Measurements from ENCODE around the gene MEN1.

The MEN1 gene

DNA sequence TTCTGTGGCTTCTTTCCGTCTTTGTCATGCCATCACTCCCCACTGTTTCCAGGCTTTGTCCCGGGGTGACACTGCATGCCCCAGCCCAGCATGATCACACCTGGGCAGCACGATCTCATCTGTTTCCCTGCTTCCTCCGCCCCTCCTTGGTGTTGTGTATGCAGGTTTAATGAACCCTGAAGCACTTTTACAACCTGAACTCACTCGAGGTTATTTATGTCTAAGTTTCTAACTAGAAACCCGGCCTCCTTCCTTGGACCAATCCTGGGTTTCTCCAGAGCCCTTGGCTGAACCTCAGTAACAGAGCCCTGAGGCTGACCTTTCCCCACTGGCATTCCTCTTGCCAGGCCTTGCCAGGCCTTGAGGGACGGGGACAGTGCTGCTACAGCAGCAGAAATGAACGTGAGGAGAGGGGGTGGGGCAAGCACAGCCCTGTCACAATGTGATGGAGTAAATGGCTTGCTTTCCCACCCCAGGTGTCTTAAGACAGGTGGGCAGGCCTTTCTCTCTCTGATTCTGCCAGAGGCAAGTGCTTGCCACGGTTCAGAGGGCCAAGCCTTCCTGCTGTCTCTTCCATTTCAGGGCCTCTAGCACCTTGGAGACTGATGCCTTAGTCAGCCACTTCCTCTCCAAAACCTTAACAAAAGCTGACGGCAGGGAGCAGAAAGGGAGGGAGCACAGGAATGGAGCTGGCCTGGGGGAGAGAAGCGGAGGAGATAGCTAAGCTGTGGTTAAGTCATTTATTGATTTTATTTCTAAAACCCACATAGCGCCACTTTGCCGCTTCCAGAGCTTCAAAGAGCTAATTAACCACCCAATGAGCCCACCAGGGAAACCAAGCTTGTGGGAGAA is 47.5 kb downstream of the MEN1 start (continued):
- TF ChIP-seq, protein P1, sequence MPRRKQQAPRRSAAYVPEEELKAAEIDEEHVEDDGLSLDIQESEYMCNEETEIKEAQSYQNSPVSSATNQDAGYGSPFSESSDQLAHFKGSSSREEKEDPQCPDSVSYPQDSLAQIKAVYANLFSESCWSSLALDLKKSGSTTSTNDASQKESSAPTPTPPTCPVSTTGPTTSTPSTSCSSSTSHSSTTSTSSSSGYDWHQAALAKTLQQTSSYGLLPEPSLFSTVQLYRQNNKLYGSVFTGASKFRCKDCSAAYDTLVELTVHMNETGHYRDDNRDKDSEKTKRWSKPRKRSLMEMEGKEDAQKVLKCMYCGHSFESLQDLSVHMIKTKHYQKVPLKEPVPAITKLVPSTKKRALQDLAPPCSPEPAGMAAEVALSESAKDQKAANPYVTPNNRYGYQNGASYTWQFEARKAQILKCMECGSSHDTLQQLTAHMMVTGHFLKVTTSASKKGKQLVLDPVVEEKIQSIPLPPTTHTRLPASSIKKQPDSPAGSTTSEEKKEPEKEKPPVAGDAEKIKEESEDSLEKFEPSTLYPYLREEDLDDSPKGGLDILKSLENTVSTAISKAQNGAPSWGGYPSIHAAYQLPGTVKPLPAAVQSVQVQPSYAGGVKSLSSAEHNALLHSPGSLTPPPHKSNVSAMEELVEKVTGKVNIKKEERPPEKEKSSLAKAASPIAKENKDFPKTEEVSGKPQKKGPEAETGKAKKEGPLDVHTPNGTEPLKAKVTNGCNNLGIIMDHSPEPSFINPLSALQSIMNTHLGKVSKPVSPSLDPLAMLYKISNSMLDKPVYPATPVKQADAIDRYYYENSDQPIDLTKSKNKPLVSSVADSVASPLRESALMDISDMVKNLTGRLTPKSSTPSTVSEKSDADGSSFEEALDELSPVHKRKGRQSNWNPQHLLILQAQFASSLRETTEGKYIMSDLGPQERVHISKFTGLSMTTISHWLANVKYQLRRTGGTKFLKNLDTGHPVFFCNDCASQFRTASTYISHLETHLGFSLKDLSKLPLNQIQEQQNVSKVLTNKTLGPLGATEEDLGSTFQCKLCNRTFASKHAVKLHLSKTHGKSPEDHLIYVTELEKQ (tag by site-specific recombination; IDR thresholded peaks at IDR 0.05; ENCODE audit: borderline replicate concordance) = no peak; the same call in 1 of the 2 replicates
- TF ChIP-seq GLIS1 (tag by site-specific recombination; IDR thresholded peaks at IDR 0.05) (peak; percentile 61), ZNF600 (tag by site-specific recombination; IDR thresholded peaks at IDR 0.05) (0 out of 2 replicates have a peak, but pooled peaks have one; percentile 54), PRDM4 (tag by site-specific recombination; IDR thresholded peaks at IDR 0.05) (0 out of 2 replicates have a peak, but pooled peaks have one; percentile 47), KLF10 (tag by site-specific recombination; IDR thresholded peaks at IDR 0.05) (peak; percentile 58; the same call in 1 of the 2 replicates), ZIC2 (tag by site-specific recombination; IDR thresholded peaks at IDR 0.05) (peak; percentile 88), FEZF1 (tag by site-specific recombination; IDR thresholded peaks at IDR 0.05) (peak; percentile 92), BCL11A (tag by site-specific recombination; IDR thresholded peaks at IDR 0.05; ENCODE audit: low read depth) (0 out of 2 replicates have a peak, but pooled peaks have one; percentile 45), PRDM6 (tag by site-specific recombination; IDR thresholded peaks at IDR 0.05) (peak; percentile 42; the same call in 1 of the 2 replicates), GLI2 (tag by site-specific recombination; IDR thresholded peaks at IDR 0.05; ENCODE audit: borderline replicate concordance, low read depth) (no peak; the same call in 1 of the 2 replicates), ZNF544 (tag by site-specific recombination; IDR thresholded peaks at IDR 0.05) (no peak), KLF1 (tag by site-specific recombination; IDR thresholded peaks at IDR 0.05) (peak; percentile 63), ZBTB10 (tag by site-specific recombination; IDR thresholded peaks at IDR 0.05) (no peak), ZFHX2 (tag by site-specific recombination; conservative IDR thresholded peaks at IDR 0.05) (peak; percentile 87), AEBP2 (tag by site-specific recombination; IDR thresholded peaks at IDR 0.05; ENCODE audit: borderline replicate concordance) (no peak), SP7 (tag by site-specific recombination; IDR thresholded peaks at IDR 0.05) (peak; percentile 80), ZFP69B (tag by site-specific recombination; IDR thresholded peaks at IDR 0.05) (0 out of 2 replicates have a peak, but pooled peaks have one; percentile 23), ZNF302 (tag by site-specific recombination; IDR thresholded peaks at IDR 0.05; ENCODE audit: low read depth) (no peak), ZNF513 (tag by site-specific recombination; IDR thresholded peaks at IDR 0.05) (no peak)
- TF ChIP-seq, protein P2, sequence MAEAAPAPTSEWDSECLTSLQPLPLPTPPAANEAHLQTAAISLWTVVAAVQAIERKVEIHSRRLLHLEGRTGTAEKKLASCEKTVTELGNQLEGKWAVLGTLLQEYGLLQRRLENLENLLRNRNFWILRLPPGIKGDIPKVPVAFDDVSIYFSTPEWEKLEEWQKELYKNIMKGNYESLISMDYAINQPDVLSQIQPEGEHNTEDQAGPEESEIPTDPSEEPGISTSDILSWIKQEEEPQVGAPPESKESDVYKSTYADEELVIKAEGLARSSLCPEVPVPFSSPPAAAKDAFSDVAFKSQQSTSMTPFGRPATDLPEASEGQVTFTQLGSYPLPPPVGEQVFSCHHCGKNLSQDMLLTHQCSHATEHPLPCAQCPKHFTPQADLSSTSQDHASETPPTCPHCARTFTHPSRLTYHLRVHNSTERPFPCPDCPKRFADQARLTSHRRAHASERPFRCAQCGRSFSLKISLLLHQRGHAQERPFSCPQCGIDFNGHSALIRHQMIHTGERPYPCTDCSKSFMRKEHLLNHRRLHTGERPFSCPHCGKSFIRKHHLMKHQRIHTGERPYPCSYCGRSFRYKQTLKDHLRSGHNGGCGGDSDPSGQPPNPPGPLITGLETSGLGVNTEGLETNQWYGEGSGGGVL (tag by site-specific recombination; IDR thresholded peaks at IDR 0.05) = peak; percentile 56

Measured in HEK293 (cell line).